ENCODE results near the gene GIT2. TPM values are rescaled to one million over a fixed set of nuclear protein-coding genes. Genes with fewer than 3 reads are reported as not detected.
"Not testable (repeated sequence)": the region's sequence is repeated elsewhere in the genome, so short reads cannot be mapped to it uniquely, and the experiment has no call there.

GIT2 gene
- total RNA-seq, 1 donor from 2014 or later, result 38.4 TPM

DNA sequence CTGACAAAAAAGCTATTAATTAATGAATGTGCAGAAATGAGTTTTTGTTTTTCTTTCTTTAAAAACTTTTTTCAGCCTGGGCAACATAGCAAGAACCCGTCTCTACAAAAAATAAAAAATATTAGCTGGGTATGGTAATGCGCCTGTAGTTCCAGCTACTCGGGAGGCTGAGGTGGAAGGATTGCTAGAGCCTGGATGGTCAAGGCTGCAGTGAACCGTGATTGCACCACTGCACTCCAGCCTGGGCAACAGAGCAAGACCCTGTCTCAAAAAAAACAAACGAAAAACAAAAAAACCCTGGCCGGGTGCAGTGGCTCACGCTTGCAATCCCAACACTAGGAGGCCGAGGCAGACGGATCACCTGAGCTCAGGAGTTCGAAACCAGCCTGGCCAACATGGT lies 7.9 kb downstream of the GIT2 start:
- Mint-ChIP-seq H3K4me1 (ENCODE audit: unreplicated experiment) (peaks cover 1% of the 10 kb centered on the region), H3K9me3 (no peaks in the 10 kb centered on the region), H3K27ac (no peak overlapping the region), H3K36me3 (peaks cover 19% of the 10 kb centered on the region), H3K27me3 (no peaks in the 10 kb centered on the region), H3K4me3 (no peak overlapping the region)
- TF ChIP-seq, protein P1, sequence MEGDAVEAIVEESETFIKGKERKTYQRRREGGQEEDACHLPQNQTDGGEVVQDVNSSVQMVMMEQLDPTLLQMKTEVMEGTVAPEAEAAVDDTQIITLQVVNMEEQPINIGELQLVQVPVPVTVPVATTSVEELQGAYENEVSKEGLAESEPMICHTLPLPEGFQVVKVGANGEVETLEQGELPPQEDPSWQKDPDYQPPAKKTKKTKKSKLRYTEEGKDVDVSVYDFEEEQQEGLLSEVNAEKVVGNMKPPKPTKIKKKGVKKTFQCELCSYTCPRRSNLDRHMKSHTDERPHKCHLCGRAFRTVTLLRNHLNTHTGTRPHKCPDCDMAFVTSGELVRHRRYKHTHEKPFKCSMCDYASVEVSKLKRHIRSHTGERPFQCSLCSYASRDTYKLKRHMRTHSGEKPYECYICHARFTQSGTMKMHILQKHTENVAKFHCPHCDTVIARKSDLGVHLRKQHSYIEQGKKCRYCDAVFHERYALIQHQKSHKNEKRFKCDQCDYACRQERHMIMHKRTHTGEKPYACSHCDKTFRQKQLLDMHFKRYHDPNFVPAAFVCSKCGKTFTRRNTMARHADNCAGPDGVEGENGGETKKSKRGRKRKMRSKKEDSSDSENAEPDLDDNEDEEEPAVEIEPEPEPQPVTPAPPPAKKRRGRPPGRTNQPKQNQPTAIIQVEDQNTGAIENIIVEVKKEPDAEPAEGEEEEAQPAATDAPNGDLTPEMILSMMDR (conservative IDR thresholded peaks at IDR 0.05), result no peak
- no peak for DNase-seq (ENCODE audit: extremely low spot score, unreplicated experiment)

DNA sequence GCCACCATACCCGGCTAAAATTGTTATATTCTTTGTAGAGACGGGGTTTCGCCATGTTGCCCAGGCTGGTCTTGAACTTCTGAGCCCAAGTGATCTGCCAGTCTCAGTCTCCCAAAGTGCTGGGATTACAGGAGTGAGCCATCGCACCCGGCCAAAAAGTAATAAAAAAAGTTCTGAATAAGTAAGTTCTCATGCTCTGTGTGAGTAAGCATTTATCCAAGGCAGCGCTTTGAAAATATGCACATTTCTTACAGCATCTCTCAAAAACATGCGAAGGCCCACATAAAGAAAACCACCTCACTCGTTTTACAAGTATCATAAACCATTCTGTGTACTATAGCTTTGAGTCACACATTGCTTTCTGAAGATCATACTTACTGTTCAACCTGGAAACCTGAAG lies 8.6 kb downstream of the GIT2 start:
- H3K4me3 Mint-ChIP-seq, result no peak overlapping the region
- H3K4me1 Mint-ChIP-seq (ENCODE audit: unreplicated experiment), result no peaks in the 10 kb centered on the region
- H3K27me3 Mint-ChIP-seq, result no peaks in the 10 kb centered on the region
- DNase-seq (ENCODE audit: extremely low spot score, unreplicated experiment), result no peak
- H3K9me3 Mint-ChIP-seq, result no peaks in the 10 kb centered on the region
- TF ChIP-seq, protein P1 (conservative IDR thresholded peaks at IDR 0.05), result no peak
- H3K36me3 Mint-ChIP-seq, result peaks cover 22% of the 10 kb centered on the region
- no peak overlapping the region for H3K27ac Mint-ChIP-seq

DNA sequence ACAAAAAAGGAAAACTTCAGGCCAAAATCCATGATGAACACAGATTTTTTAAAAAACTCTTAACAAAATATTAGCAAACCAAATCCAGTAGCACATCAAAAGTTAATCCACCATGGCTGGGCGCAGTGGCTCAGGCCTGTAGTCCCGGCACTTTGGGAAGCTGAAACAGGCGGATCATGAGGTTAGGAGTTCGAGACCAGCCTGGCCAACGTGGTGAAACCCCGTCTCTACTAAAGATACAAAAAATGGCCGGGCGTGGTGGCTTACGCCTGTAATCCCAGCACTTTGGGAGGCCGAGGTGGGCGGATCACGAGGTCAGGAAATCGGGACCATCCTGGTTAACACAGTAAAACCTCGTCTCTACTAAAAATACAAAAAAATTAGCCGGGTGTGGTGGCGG lies 9.9 kb downstream of the GIT2 start:
- H3K4me1 Mint-ChIP-seq (ENCODE audit: unreplicated experiment); H3K27me3 Mint-ChIP-seq; DNase-seq (ENCODE audit: extremely low spot score, unreplicated experiment); H3K27ac Mint-ChIP-seq; H3K4me3 Mint-ChIP-seq; H3K9me3 Mint-ChIP-seq: not testable (repeated sequence)
- peaks cover 31% of the 10 kb centered on the region for H3K36me3 Mint-ChIP-seq

DNA sequence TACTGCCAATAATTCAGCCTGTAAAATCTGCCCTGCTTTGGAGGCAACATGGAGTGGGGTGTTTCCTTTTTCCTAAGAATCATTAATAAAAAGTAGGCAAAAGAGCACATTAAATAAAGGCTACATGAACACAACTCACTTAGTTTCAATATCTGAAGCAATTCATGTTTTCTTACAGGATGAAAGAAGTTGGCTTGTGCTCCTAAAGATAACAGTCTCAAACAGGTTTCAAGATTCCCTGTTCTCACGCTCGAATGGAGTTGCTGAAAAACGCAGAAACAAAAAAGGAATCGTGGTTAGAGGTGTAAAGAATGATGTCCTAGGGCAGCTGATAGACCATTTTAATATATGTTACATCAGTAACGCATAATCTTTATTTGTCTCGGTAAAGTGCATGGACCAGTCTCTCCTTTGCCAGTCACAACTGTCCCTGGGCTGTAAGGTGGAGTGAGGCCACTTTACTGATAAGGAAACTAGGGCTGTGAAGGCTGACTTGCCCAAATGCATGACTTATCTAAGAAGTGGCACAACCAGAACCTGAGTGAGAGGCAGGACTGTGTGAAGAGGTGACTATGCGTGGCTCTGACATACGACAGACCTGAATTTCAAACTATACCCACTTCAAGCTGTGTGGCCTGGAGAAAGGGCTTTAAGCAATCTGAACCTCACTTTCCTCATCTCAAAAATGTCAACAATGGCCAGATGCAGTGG lies 12.6 kb downstream of the GIT2 start:
- no peak for DNase-seq (ENCODE audit: extremely low spot score, unreplicated experiment)
- Mint-ChIP-seq H3K4me1 (ENCODE audit: unreplicated experiment) (no peaks in the 10 kb centered on the region), H3K4me3 (no peak overlapping the region), H3K36me3 (peaks cover 37% of the 10 kb centered on the region), H3K27ac (no peak overlapping the region), H3K27me3 (no peaks in the 10 kb centered on the region), H3K9me3 (no peaks in the 10 kb centered on the region)
- TF ChIP-seq, protein P1 (conservative IDR thresholded peaks at IDR 0.05), result no peak

DNA sequence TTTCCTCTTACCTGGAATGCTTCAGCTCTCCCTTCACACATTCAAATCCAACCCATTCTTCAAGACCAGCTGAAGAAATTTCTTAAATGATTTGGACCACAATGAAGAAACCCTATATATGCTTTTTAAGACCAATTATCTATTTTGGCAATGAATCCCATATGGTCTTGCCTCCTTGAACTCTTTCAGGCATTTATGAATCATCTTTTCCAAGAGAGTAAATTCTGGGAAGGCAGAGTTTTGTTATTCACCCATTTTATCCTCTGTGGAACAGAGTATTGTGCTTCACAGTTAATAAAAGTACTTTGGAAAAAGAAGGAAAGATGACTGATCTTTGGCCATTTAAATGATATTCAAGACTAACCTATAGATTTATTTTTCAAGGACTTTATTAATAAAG lies 14.0 kb downstream of the GIT2 start:
- Mint-ChIP-seq H3K27me3 (no peaks in the 10 kb centered on the region), H3K36me3 (peaks cover 42% of the 10 kb centered on the region)

DNA sequence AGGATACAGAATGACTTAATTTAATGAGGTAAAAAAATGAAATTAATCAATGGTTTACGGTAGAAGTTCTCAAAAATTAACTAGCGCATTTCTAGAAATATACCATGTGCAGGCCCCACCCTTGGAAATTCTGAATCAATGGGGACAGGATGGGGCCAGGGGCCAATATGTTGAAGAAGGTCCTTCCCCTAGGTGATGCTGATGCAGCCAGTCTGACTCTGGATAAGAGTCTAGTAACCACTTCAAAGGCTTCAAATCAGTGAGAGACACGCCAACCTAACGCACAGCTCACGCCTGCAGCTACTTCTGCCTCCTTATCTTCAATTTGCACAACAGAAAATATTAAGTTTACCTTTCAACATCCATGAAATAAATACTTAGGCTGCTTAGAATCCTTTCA lies 14.9 kb downstream of the GIT2 start:
- TF ChIP-seq, protein P1 (conservative IDR thresholded peaks at IDR 0.05), result no peak
- no peaks in the 10 kb centered on the region for H3K27me3 Mint-ChIP-seq
- peaks cover 42% of the 10 kb centered on the region for H3K36me3 Mint-ChIP-seq
- DNase-seq (ENCODE audit: extremely low spot score, unreplicated experiment), result no peak
- H3K4me1 Mint-ChIP-seq (ENCODE audit: unreplicated experiment), result no peaks in the 10 kb centered on the region
- H3K27ac Mint-ChIP-seq, result no peak overlapping the region
- no peak overlapping the region for H3K4me3 Mint-ChIP-seq
- no peaks in the 10 kb centered on the region for H3K9me3 Mint-ChIP-seq

More for the DNA sequence above, 14.0 kb downstream of the GIT2 start:
- no peak overlapping the region for H3K27ac Mint-ChIP-seq
- H3K9me3 Mint-ChIP-seq, result no peaks in the 10 kb centered on the region
- no peaks in the 10 kb centered on the region for H3K4me1 Mint-ChIP-seq (ENCODE audit: unreplicated experiment)
- H3K4me3 Mint-ChIP-seq, result no peak overlapping the region
- DNase-seq (ENCODE audit: extremely low spot score, unreplicated experiment), result no peak
- TF ChIP-seq, protein P1 (conservative IDR thresholded peaks at IDR 0.05), result no peak

Measured in type B pancreatic cell (in vitro differentiated cells).